ENCODE results near the gene NCK2. TPM values are rescaled to one million over a fixed set of nuclear protein-coding genes. Genes with fewer than 3 reads are reported as not detected.
A peak's percentile ranks its signal among the peaks of the same experiment; 100 is the strongest.

NCK2 gene
- 71.9 and 72.6 TPM in 2 replicates for total RNA-seq
- polyA plus RNA-seq: 80.3 and 100 TPM in 2 replicates

GRCh38 chr2:105744909-105745853 is at the start of gene NCK2:
Gene NCK2 (plus strand): TSS chr2:105744912. CDS start chr2:105855064, 110,152 bp downstream.
- DNase-seq (ENCODE audit: low spot score): peak; percentile 59
- peaks cover 51% of the 10 kb centered on the region for H3K79me2 ChIP-seq
- WGBS (ENCODE audit: low lambda C conversion rate, missing lambda C conversion rate): under 1% methylated on average over 47 of the region's 119 CpGs

DNA sequence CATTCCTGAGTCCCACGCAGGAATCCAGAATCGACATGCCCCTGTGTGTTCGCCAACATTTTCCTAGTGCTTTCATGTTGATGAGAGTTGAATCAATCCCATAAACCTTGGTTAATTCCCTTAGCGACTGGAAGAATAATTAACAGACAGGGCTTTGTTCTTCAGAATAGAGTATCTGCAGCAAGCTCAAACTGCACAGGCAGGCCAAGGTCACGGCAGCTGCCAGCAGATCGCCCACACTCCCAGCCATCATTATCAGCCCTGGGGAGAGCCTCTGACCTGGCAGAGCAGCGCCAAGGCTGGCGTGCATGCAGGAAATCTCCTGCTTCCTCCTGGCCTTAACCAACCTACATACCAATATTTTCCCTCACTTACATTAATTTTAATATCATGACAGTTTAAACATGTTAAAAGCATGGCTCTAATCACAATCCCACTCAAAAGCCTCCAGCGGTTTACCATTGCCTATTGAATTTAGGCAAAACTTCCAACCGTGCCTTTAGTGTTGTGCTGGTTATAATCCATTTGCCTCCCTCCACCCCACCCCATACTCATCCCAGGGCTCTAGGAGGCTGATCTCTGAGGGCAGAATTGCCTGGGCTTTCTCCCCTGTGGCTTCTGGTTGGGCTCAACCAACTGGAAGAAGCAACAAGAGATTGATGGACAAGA is 46.8 kb upstream of the NCK2 start:
- WGBS (ENCODE audit: low lambda C conversion rate, missing lambda C conversion rate): 83% methylated on average over 10 of the region's 10 CpGs
- no peaks in the 10 kb centered on the region for H3K36me3 ChIP-seq (replicated peaks; ENCODE audit: insufficient read depth, low read depth)
- no peak overlapping the region for H3K4me2 ChIP-seq
- no peaks in the 10 kb centered on the region for H3K9me3 ChIP-seq (ENCODE audit: low read depth)
- H3K4me1 ChIP-seq (ENCODE audit: insufficient read depth): no peaks in the 10 kb centered on the region
- no peaks in the 10 kb centered on the region for H3K27me3 ChIP-seq
- H2AFZ ChIP-seq: no peak overlapping the region
- H3K79me2 ChIP-seq: no peaks in the 10 kb centered on the region
- no peak for DNase-seq (ENCODE audit: low spot score)
- TF ChIP-seq EZH2 (IDR thresholded peaks at IDR 0.05; ENCODE audit: borderline replicate concordance): no peak
- H4K20me1 ChIP-seq (ENCODE audit: insufficient read depth, poor library complexity, severe bottlenecking): no peaks in the 10 kb centered on the region
- no peak overlapping the region for H3K27ac ChIP-seq
- no peak overlapping the region for H3K4me3 ChIP-seq
- H3K9me2 ChIP-seq (replicated peaks; ENCODE audit: insufficient read depth): no peaks in the 10 kb centered on the region

More at GRCh38 chr2:105744909-105745853, at the start of gene NCK2:
- H3K36me3 ChIP-seq (replicated peaks; ENCODE audit: insufficient read depth, low read depth): no peaks in the 10 kb centered on the region
- H3K27me3 ChIP-seq: no peaks in the 10 kb centered on the region
- peaks cover 43% of the 10 kb centered on the region for H4K20me1 ChIP-seq (ENCODE audit: insufficient read depth, poor library complexity, severe bottlenecking)
- H3K4me1 ChIP-seq (ENCODE audit: insufficient read depth): peaks cover 28% of the 10 kb centered on the region
- H3K4me2 ChIP-seq: peak within 1 kb of the TSS; percentile 90
- TF ChIP-seq, protein P1, sequence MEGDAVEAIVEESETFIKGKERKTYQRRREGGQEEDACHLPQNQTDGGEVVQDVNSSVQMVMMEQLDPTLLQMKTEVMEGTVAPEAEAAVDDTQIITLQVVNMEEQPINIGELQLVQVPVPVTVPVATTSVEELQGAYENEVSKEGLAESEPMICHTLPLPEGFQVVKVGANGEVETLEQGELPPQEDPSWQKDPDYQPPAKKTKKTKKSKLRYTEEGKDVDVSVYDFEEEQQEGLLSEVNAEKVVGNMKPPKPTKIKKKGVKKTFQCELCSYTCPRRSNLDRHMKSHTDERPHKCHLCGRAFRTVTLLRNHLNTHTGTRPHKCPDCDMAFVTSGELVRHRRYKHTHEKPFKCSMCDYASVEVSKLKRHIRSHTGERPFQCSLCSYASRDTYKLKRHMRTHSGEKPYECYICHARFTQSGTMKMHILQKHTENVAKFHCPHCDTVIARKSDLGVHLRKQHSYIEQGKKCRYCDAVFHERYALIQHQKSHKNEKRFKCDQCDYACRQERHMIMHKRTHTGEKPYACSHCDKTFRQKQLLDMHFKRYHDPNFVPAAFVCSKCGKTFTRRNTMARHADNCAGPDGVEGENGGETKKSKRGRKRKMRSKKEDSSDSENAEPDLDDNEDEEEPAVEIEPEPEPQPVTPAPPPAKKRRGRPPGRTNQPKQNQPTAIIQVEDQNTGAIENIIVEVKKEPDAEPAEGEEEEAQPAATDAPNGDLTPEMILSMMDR (IDR thresholded peaks at IDR 0.05; ENCODE audit: poor library complexity): no peak
- TF ChIP-seq EZH2phosphoT487 (IDR thresholded peaks at IDR 0.05; ENCODE audit: low read depth, severe bottlenecking, unreplicated experiment): no peak
- TF ChIP-seq EZH2 (IDR thresholded peaks at IDR 0.05; ENCODE audit: borderline replicate concordance): no peak
- H3K9me2 ChIP-seq (replicated peaks; ENCODE audit: insufficient read depth): no peaks in the 10 kb centered on the region
- no peaks in the 10 kb centered on the region for H3K9me3 ChIP-seq (ENCODE audit: low read depth)
- H3K4me3 ChIP-seq: peak within 1 kb of the TSS; percentile 87
- H3K27ac ChIP-seq: peak within 1 kb of the TSS; percentile 98
- H2AFZ ChIP-seq: peak within 1 kb of the TSS; percentile 53

DNA sequence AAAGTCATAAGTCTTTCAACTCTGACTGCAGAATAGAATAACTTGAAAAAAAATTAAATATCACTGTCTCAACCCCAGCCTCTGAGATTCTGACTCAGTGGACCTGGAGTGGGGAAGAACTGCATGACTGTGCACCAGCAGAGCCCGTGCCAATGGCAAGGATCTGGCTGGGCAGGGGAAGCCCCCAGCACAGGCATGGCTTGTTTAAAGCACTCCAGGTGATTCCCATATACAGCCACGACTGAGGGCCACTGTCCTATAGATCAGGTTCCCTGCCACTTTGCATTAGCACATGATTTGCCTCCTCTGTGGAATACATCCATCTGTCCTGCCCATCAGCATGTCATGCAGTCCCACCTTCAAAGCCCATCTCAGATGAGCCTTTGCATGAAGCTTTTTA is 45.9 kb upstream of the NCK2 start:
- Histone ChIP-seq H3K4me3 (no peak overlapping the region), H3K9me3 (ENCODE audit: low read depth) (no peaks in the 10 kb centered on the region), H2AFZ (no peak overlapping the region), H3K79me2 (no peaks in the 10 kb centered on the region), H3K36me3 (replicated peaks; ENCODE audit: insufficient read depth, low read depth) (no peaks in the 10 kb centered on the region), H3K27me3 (no peaks in the 10 kb centered on the region), H4K20me1 (ENCODE audit: insufficient read depth, poor library complexity, severe bottlenecking) (no peaks in the 10 kb centered on the region), H3K27ac (no peak overlapping the region), H3K9me2 (replicated peaks; ENCODE audit: insufficient read depth) (no peaks in the 10 kb centered on the region), H3K4me2 (no peak overlapping the region), H3K4me1 (ENCODE audit: insufficient read depth) (no peaks in the 10 kb centered on the region)
- TF ChIP-seq EZH2 (IDR thresholded peaks at IDR 0.05; ENCODE audit: borderline replicate concordance): no peak
- TF ChIP-seq, protein P1 (IDR thresholded peaks at IDR 0.05; ENCODE audit: poor library complexity): no peak
- no peak for TF ChIP-seq EZH2phosphoT487 (IDR thresholded peaks at IDR 0.05; ENCODE audit: low read depth, severe bottlenecking, unreplicated experiment)
- WGBS (ENCODE audit: low lambda C conversion rate, missing lambda C conversion rate): 89% methylated on average over 2 of the region's 2 CpGs
- DNase-seq (ENCODE audit: low spot score): no peak

DNA sequence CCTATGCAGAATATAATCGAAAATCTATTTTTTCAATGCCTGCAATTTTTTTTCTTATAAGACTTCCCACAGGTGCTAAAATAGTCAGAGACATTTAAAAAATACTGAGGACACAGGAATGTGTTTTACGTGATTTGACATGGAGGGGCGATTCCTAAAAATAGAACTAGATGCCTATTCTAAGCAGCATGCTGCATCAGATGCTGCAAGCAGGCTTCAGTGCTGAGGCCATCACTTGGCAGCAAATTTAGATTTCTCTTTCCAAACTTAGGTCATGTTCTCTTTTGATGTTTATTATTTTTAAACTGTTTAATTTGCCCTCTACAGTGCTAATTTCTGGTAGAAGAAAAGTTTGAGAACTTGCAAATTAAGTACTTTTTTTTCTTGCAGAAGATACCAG is 43.7 kb upstream of the NCK2 start:
- no peaks in the 10 kb centered on the region for H3K9me3 ChIP-seq (ENCODE audit: low read depth)
- no peaks in the 10 kb centered on the region for H3K36me3 ChIP-seq (replicated peaks; ENCODE audit: insufficient read depth, low read depth)
- H3K4me1 ChIP-seq (ENCODE audit: insufficient read depth): no peaks in the 10 kb centered on the region
- H3K79me2 ChIP-seq: no peaks in the 10 kb centered on the region
- H3K4me2 ChIP-seq: no peak overlapping the region
- H3K27me3 ChIP-seq: no peaks in the 10 kb centered on the region
- no peaks in the 10 kb centered on the region for H3K9me2 ChIP-seq (replicated peaks; ENCODE audit: insufficient read depth)
- no peak overlapping the region for H2AFZ ChIP-seq
- 81% methylated on average over 3 of the region's 3 CpGs for WGBS (ENCODE audit: low lambda C conversion rate, missing lambda C conversion rate)
- H3K4me3 ChIP-seq: no peak overlapping the region
- H3K27ac ChIP-seq: no peak overlapping the region
- no peak for DNase-seq (ENCODE audit: low spot score)
- no peaks in the 10 kb centered on the region for H4K20me1 ChIP-seq (ENCODE audit: insufficient read depth, poor library complexity, severe bottlenecking)
- no peak for TF ChIP-seq EZH2phosphoT487 (IDR thresholded peaks at IDR 0.05; ENCODE audit: low read depth, severe bottlenecking, unreplicated experiment)
- TF ChIP-seq, protein P1 (IDR thresholded peaks at IDR 0.05; ENCODE audit: poor library complexity): no peak
- TF ChIP-seq EZH2 (IDR thresholded peaks at IDR 0.05; ENCODE audit: borderline replicate concordance): no peak
